Astrocyte of the cerebellum (primary cell): Measurements from ENCODE around the gene AGBL4.

Experiments used
- DNase-seq: peaks from one replicate; pipeline ENCODE4 v3.0.0-alpha.2; 2011; ENCODE audit warnings: low read depth
- H3K4me3 ChIP-seq: 2 replicates; pipeline ENCODE4 v1.5.1; 2011; ENCODE audit warnings: mild to moderate bottlenecking, low read depth, low read length, moderate library complexity
- CTCF ChIP-seq: IDR thresholded peaks from 2 replicates; pipeline ENCODE4 v1.5.1; 2012; ENCODE audit warnings: low read length, low read depth, moderate library complexity, mild to moderate bottlenecking; ENCODE audit errors: missing control alignments
- in situ Hi-C: cut with HindIII; loops from 2 replicates; pipeline ENCODE4 v1.10.0; 2017; ENCODE audit warnings: low sequenced_read_pairs

AGBL4 gene

GRCh38 chr1:48756683-48757316 lies 1267.0 kb downstream of the AGBL4 start:
- TF ChIP-seq CTCF = no peak
- no peak overlapping the region for H3K4me3 ChIP-seq
- DNase-seq = no peak
- in situ Hi-C loops = no loop called here

GRCh38 chr1:48753293-48753692 lies 1270.5 kb downstream of the AGBL4 start:
- no peak for DNase-seq
- H3K4me3 ChIP-seq = no peak overlapping the region
- TF ChIP-seq CTCF = no peak
- in situ Hi-C loops = no loop called here

GRCh38 chr1:48750109-48750508 lies 1273.6 kb downstream of the AGBL4 start:
- H3K4me3 ChIP-seq = no peak overlapping the region
- DNase-seq = no peak
- no peak for TF ChIP-seq CTCF
- in situ Hi-C loops = no loop called here

GRCh38 chr1:48749068-48749467 lies 1274.7 kb downstream of the AGBL4 start:
- TF ChIP-seq CTCF = no peak

GRCh38 chr1:48746906-48747305 lies 1276.8 kb downstream of the AGBL4 start:
- in situ Hi-C loops = no loop called here
- TF ChIP-seq CTCF = no peak
- H3K4me3 ChIP-seq = no peak overlapping the region
- DNase-seq = no peak

More at GRCh38 chr1:48749068-48749467, 1274.7 kb downstream of the AGBL4 start:
- no peak overlapping the region for H3K4me3 ChIP-seq
- in situ Hi-C loops = no loop called here
- no peak for DNase-seq

GRCh38 chr1:48744032-48744431 lies 1279.7 kb downstream of the AGBL4 start:
- in situ Hi-C loops = no loop called here
- no peak overlapping the region for H3K4me3 ChIP-seq
- DNase-seq = no peak
- no peak for TF ChIP-seq CTCF
